ENCODE data around the gene PSME1.

Gene PSME1

DNA sequence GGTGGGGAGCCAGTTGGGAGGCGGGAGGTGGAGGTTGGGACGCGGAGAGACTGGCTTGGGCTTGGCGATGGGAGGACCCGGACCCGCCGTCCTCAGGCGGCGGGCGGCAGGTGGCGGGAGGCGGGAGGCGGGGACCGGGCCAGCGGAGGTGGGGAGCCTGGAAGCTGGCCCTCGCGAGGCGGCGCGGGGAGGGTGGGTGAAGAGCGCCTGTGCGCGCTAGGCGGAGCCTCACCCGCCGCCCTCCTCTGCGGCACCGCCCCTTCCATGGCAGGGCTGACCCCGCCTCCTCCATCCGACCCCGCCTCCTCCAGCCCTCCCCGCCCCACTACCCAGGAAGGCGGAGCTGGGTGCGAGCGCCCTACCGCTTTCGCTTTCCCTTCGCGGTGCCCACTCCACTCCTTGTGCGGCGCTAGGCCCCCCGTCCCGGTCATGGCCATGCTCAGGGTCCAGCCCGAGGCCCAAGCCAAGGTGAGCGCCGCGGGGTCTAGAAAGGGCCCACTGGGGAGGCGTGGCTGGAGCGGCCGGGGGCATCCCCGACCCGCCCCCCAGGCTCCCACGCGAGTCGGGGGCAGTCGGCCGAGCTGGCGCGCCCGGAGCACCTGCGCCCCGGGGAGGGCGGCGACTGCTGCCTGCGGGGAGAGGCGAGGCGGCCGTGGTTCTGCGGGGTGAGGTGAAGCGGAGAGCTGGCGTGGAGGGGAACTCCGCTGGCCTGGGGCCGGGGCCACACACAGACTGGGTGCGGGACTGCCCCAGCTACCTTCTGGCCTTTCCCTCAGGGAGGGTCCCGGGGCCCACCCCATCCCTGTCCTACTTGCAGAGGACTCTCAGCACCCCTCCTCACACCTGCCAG, at the start of gene PSME1:
PSME1 (plus strand) TSS at position 361 of the 850 bp plus-strand sequence; CDS start at position 430, 69 bp downstream.
- DNase-seq, result peak; percentile 97

DNA sequence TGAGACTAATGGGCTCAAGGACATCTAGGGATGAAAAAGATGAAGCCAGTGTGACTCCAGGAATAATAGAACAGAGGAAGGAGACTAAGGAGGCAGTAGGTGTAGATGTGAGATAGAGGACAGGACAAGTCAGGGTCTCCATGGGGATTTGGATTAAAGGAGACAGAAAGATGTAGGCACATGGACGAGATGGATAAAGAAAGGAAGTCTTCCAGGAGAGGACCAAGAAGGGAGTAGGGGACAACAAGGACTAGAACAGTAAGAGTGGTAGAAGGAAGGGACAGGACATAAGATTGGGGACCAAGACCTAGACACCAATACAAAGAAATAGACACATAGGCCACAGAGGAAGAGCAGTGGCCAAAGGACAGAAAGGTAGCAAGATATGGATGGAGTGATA, 49.0 kb upstream of the PSME1 start:
- DNase-seq, result no peak

DNA sequence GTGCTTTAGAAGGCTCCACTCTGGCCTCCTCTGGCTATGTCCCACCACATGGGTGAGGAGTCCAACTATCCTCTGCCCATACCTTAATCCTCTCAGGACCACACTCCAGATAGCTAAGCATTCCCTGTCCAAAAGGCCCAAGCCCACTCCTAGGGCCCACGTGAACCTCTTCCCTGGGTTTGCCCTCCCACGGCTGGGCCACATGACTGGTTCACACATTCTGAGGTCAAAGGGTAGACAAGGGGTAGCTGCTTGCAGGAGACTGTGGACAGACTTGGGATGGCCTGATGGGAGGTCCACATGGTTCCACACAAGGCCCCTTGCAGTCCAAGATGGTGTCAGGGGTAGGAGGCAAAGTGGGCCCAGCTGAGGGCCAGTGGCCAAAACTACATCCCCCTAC, 47.9 kb upstream of the PSME1 start:
- no peak for DNase-seq

DNA sequence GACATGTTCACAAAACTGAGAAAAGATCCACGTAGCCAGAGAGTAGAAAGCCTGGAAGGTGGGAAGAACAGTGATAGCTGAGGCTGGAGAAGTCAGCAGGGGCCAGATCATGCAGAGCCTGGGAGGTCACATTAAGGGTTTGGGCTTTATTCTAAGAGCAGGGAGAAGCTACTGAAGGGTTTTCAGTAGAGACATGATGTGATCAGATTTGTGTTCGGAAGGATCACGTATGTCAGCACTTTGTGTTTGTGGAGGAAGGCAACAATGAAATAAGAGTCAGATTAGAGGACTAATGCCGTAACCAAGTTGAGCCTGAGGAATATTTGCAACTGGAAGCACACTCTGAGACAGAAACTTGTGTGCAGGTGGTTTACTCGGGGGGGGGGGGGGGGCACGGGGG, 46.1 kb upstream of the PSME1 start:
- no peak for DNase-seq

DNA sequence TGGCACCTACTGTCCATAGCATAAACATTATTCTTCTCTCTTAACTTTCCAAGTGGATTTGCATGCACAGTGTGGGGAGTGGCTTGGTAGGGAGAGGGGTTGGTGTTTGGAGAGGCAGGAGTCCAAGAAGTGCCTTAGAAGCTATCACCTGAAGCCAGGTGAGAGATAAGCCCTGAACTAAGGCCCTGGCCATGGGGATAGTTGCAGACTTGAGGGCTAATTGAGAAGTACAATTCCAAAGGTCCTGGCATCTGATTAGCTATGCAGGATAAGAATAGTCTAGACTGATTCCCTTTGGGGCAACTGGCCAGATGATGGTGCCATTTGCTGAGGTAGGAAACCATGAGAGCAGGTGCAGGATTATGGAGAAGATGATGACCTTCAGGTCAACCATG, 43.9 kb upstream of the PSME1 start:
- DNase-seq, result no peak

DNA sequence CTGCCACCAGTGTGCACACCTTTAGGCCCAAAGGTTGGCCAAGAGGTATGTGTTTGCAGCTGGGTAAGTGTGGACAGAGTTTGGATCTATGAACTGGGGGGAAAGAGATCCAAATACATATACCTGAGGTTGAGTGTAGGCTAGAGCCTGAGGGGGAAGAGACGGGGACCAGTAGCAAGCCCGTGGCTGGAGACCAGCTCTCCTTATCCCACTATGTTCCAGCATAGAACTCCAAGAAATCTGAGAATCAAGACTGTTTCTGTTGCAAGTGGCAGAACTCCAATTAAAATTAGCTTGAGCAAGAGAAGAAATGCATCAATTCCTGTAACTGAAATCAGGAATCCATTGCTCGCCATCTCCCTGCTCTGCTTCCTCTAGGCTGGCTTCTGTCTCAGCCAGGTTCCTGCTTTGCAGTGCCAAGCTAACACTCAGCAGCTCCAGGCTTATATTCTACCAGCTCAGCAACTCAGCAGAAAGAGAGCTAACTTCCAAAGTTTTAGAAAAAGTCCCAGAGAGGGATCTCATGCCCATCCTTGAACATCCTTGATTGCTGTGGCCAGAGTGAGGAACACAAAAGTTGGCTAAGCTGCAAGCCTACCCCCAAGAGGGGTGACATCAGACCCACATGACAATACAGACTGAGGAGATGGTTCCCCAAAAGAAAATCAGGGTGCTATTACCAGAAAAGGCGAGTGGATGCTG, 43.3 kb upstream of the PSME1 start:
- DNase-seq, result no peak

DNA sequence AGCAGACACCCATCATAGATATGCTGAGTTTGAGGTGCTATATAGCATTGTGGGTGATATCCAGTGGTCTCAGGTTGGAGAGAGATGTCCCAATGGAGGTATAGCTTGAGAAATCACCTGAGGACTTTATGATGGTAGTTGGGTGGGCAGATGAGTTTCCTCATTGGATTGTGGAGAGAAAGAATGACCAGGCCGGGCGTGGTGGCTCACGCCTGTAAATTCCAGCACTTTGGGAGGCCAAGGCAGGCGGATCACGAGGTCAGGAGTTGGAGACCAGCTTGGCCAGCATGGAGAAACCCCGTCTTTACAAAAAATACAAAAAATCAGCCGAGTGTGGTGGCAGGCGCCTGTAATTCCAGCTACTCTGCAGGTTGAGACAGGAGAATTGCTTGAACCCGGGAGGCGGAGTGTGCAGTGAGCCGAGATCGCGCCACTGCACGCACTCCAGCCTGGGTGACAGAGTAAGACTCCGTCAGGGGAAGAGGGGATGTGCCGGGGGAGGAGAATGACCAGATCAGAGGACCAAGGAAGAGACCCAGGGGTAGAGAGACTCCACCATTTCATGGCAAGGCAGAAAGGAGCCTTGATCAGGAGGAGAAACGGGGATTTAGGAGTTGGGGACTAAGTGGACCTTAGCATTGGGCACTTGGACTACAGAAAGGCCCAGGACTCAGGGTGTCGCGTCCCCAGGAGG, 42.6 kb upstream of the PSME1 start:
- DNase-seq, result no peak

DNA sequence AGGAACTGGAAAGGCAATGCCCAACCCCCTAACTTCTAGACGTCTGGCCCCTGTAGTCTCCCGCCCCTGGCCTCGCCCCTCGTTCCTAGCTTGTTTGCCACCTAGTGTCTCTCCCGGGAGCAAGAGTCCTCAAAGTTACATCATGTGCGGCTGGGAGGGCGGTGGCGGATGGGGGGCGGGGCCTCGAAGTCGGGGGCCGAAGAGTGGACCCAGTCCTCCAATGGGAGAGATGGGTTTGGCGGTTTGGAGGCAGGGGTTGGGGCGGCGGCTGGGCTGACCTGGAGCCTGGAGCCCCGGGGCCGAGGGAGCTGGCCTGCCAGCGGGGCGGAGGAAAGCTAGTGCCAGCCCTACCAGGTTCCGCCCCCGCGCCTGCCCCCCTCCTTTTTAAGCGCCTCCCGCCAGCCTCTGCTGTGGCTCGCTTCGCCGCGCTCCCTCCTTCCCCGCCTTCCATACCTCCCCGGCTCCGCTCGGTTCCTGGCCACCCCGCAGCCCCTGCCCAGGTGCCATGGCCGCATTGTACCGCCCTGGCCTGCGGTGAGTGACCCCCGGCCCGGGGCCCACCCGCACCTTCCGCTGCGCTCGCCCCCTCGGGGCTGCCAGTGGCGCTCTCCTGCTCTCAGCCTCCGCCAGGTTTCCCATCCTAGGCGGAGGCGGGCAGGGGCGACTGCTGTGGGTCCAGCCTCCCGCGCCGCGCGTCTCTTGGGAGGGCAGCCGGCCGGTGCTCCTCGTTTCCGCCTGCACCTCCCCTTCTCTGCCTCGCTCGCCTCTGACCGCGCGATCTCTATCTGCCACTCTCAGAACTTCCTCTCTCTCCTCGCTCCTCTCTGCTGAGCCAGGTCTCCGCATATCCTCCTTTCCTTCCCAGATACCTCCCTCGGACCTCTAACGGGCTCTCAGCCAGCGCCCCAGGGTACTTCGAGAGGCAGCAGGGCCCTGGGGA, 41.8 kb upstream of the PSME1 start, which contains the start of gene PCK2:
PCK2 (plus strand) TSS at position 411 of the 940 bp plus-strand sequence; CDS start at position 506, 95 bp downstream.
- DNase-seq, result peak; percentile 93

DNA sequence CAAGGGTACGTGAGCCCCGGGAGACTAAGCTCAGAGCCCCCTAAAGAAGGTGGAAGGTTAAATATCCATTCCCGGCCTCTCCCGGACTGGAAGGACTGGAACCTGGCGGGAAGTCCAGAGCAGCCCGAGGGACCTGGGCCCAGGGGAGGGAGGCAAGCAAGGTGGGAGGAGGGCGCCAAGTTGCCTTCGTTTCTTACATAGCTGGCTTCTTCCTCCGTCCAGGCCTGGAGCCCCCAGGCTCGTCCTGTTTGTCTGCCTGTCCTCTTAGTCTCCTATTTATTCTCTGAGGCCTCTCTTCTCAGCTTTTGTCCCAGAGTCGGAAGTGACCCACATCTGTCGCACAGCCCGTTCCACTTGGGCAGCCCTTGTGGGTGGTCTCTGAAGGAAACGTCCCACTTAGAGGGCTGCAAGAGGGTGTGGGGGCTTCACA, 41.1 kb upstream of the PSME1 start:
- peak; percentile 40 for DNase-seq

DNA sequence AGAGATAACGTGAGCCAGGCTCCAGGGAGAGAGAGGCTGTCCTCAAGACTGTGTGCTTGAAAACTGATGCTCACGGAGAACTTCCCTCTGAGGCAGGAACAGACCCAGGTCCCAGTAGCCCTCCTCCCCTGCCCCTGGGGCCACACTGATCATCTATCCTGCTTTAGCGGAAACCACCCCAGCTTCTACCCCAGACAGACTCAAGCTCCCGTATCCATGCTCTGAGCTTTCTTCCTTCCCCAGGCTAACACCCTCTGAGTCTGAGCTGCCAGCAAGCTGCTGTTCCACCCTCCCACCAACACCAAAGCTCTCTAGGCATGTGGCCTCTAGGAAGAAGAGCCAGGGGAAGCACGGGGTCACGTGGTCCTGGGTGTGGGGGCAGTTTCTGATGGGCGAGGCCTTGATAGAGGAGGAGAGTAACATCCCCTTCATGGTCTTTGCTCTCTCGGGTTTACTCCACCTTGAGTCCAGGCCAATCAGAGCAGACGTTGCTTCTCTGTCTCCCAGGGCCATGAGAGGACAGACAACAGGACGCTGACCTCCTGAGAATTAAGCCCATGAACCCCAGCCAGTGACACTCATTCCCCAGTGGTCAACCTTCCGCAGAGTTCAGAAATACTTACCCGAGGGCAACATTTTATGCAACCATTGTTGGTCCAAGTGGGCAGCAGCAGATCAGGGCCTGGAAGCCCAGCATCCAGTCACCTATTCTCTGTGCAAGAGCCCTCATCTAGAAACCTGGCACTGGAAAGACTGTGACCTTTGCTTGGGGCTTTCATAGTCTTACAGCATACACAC, 40.5 kb upstream of the PSME1 start:
- DNase-seq, result peak; percentile 81

DNA sequence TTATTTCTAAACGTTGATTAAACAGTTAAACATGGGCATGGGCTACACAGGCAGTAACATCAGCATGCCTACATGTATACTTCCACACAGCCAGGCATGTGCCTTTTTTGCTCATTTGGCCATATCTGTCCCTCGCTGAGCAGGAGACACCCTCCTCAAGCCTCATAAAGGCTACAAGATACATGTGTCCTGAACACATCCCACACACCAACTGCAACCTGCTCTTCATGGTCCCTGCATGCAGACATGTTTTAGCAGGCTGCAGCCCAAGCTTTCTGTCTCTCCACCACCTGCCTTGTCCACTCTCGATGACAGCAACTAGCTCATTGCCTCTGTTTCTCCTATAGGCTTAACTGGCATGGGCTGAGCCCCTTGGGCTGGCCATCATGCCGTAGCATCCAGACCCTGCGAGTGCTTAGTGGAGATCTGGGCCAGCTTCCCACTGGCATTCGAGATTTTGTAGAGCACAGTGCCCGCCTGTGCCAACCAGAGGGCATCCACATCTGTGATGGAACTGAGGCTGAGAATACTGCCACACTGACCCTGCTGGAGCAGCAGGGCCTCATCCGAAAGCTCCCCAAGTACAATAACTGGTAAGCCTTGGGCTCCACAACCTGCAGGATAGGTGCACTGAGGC, 39.3 kb upstream of the PSME1 start:
- DNase-seq, result no peak

DNA sequence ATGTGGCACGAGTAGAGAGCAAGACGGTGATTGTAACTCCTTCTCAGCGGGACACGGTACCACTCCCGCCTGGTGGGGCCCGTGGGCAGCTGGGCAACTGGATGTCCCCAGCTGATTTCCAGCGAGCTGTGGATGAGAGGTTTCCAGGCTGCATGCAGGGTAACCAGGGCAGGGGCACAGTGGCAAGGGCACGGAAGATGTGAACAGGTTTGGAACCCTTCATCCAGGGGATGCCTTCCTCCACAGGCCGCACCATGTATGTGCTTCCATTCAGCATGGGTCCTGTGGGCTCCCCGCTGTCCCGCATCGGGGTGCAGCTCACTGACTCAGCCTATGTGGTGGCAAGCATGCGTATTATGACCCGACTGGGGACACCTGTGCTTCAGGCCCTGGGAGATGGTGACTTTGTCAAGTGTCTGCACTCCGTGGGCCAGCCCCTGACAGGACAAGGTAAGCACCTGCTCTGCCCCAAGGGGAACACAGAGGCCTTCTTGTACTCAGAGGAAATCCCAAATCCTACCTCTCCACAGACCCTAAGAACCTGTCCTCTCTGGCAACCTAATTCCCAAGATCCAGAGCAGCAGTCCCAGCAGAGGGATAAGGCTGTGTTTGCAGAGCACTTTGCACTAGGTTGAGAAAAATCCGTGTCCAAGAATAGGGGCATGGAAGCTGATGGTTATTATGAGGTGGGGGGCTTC, 37.6 kb upstream of the PSME1 start:
- DNase-seq, result no peak

DNA sequence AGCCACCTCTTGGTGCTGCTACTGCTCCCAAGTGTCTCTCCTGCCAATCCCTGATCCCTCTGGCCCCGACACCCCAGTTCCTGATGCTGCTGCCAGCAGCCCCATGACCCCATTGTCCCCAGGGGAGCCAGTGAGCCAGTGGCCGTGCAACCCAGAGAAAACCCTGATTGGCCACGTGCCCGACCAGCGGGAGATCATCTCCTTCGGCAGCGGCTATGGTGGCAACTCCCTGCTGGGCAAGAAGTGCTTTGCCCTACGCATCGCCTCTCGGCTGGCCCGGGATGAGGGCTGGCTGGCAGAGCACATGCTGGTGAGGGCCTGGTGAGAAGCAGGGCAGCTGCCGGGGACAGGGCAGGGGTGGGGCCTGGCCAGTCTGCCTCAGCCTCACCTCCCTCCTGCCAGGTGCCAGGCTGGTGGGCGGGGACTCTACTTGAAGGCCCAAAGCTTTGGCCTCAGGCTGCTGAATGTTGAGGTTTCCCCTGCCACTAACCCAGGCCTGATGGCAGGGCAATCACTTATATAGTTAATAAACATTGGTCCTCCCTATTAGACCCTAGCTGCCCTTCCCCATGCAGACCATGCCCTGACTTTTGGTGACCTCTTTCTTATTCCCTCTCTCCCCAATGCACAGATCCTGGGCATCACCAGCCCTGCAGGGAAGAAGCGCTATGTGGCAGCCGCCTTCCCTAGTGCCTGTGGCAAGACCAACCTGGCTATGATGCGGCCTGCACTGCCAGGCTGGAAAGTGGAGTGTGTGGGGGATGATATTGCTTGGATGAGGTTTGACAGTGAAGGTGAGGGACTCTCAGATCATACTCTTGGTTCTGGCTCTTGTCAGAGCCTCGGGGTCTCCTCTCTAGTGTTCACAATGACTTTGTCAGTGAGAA, 36.8 kb upstream of the PSME1 start:
- DNase-seq, result no peak

DNA sequence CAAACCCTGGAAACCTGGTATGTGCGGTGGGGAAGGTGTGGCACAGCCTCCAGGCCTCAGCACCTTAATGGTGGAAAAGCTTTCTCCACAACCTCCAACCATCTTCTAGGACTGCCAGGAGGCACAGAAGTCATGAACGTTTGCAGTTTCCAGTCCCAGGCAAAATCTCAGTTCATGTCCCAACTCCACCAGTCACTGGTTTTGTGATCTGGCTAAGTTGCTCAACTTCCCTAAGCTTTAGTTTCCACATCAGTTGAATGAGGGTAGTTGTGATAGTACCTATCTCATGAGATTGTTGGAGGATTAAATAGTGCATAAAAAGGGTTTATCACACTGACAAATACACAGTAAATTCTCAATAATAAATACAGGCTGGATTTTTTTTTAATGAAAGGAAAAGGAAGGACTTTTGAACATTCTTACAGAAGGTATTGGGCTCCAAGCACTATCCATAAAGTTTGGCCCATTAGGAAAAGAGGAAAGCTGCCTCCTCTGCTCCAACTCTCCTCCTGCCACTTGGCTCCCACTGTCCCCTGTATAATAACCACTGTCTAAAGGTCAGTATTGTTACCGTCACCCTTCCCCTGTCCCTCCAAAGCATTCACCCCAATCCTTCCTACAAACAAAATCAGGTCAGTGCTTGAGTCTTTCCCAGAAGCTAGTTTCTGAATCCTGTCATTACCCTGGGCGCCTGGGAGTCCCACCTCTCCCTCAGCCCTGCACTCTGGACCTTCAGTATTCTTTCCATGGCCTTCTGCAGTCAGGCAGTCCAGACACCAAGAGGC, 35.6 kb upstream of the PSME1 start:
- DNase-seq, result no peak

DNA sequence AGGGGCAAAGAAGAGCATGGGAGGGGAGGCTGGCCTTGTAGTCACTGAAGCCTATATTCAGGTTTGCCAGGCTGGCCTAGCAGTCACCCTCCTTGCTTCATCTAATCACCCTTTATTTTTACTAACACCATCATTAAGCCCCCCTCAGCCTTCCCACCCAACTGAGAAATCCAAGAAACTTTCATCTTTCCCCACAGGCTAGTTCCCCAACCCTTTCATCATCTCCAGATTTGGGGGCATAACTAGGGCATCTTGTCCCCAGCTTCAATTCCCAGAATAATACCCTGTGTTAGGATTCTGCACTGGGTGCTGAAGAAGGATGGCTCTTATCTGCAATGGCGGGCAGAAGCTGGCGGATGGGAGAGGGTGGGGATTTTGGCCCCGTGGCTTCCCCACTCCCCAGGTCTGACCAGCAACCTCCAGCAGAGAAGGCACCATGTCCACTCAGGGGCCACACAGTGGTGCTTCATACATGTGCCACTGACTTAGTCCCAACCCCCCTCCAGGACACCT, 35.0 kb upstream of the PSME1 start:
- DNase-seq, result no peak

DNA sequence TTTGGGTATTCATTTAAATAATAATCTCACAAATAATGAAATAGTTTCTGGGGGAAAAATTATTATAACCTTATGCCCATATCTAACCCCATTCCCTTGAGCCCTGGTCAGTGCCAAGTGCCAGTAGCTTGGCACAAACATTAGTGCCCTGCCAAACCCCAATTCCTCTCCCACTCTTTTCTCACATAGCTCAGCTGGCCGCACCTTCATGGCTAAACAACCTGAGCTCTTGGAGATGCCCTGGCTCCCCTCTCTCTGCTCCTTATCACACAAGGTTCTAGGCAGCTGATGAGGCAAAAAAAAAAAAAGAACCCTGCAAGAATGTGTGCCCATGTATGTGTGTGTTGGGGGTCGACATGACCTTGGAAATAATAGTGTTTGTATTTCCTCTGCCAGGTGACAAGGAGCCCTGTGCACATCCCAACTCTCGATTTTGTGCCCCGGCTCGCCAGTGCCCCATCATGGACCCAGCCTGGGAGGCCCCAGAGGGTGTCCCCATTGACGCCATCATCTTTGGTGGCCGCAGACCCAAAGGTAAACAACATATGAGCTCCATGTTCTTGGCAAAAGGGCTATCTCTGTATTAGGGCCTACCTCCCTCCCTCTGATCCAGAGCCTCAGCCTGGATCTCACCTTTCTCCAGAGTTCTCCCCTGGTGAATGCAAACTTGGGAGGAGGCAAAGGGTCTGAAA, 33.5 kb upstream of the PSME1 start:
- no peak for DNase-seq

DNA sequence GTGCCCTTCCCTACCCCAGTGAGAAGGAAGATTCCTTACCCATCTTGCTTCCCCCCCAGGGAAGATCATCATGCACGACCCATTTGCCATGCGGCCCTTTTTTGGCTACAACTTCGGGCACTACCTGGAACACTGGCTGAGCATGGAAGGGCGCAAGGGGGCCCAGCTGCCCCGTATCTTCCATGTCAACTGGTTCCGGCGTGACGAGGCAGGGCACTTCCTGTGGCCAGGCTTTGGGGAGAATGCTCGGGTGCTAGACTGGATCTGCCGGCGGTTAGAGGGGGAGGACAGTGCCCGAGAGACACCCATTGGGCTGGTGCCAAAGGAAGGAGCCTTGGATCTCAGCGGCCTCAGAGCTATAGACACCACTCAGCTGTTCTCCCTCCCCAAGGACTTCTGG, 32.5 kb upstream of the PSME1 start:
- no peak for DNase-seq

Data from stimulated activated CD8-positive, alpha-beta memory T cell treated with anti-CD3 and anti-CD28 coated beads, Interleukin-4, amount 100 ng/mL, for 48 hours (primary cell).